ENCODE results near the gene PLG.
"Not testable (repeated sequence)": the region's sequence is repeated elsewhere in the genome, so short reads cannot be mapped to it uniquely, and the experiment has no call there.

The PLG gene

DNA sequence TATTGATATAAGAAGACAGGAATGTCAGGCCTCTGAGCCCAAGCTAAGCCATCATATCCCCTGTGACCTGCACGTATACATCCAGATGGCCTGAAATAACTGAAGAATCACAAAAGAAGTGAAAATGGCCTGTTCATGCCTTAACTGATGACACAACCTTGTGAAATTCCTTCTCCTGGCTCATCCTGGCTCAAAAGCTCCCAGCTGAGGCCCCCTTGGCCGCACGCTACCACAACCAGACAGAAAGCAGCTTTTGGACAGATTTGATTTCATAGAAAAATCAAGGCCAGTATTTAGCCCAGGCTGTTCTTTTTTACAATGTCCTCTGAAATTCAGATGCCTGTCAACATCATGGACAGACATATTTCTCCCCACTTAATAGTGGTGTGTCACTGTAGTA is 78.6 kb downstream of the PLG start:
- FAIRE-seq, result not testable (repeated sequence)

DNA sequence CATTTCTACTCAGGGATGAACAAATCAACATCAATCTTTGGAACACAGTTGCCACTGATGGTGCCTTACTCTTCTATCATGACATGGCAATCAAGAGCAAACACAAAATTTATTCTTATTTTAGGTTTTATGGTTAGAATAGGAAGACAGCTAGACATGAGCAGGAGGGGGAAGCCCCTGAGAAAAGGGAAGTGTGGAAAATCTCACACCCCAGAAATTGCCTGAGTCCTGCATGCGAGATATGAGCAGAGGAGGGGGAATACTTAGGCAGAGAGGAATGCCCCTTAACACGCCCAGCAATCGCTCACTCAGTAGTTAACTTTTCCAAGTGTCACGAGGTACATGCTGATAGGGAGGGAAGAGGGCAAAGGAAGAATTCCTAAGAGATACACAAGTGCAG is 79.3 kb downstream of the PLG start:
- no peak for FAIRE-seq

DNA sequence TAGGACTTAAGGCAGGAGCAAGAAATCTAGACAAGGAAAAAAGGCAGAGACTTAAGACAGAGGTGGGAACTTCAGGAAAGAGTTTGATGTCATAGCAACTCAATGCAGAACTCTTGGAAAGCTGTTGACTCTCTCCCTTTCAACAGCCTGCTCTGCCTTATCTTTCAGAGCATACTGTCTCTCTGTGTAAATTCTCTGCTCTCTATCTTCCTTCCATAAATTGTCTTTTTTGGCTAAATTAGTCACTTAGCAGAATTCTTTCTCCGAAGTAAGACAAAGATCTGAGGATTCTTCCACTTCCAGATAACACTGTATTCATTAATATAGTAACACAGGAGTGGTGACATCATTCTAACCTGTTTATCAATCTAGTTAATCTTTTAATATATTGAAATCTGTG is 80.2 kb downstream of the PLG start:
- FAIRE-seq, result no peak

DNA sequence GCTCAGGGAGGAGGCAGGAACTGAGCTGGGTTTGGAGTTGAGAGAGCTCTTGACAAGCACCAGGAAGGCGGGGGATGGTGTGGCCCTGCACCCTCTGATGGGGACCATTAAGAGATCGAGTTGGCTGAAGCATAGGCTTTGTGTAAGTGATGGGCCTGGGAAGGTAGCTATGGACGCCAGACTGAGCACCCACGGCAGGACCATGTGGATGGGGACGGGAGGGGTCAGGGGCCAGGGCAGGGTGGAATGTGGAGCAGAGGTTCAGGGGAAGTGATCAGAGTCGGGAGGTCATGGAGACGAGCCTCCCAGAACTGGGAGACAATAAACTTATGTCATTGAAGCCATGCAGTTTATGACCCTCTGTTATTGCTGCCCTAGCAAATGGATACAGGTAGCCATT is 81.7 kb downstream of the PLG start:
- FAIRE-seq, result no peak

DNA sequence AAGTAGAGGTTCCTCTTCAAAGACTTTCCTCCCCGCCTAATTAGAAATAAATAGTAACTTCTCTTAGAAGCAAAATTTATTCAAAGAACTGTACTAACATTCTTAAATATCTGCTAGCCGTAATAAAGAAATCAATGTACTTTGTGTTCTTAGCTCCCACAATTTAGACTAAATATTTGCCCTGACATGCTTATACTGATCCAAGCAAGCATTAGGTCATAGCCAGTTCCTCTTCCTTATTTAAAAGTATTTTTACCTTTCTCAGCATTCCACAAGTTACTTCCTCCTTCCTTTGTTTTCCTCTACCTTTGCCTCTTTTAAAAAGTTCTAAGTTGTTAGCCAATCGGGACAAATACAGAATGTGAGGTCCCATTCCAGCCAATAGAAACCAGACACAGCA is 86.1 kb downstream of the PLG start:
- not testable (repeated sequence) for FAIRE-seq

DNA sequence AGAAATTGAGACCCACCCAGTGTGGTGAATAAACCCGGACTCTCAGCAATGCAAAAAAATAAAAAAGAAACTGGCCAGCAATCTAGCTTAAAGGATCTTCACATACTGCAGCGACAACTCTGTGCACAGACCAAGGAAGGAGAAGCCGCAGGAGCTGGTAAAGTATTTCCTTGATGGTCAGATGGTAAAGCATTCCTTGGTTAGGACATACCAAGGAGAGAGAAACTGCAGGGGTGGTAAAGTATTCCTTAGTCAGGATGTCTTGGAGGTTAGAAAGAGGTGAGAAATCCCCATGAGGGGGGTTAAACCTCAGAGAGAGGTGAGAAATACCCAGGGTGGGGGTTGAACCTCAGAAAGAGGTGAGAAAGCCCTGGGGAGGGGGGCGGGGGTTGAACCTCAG is 86.8 kb downstream of the PLG start:
- no peak for FAIRE-seq

DNA sequence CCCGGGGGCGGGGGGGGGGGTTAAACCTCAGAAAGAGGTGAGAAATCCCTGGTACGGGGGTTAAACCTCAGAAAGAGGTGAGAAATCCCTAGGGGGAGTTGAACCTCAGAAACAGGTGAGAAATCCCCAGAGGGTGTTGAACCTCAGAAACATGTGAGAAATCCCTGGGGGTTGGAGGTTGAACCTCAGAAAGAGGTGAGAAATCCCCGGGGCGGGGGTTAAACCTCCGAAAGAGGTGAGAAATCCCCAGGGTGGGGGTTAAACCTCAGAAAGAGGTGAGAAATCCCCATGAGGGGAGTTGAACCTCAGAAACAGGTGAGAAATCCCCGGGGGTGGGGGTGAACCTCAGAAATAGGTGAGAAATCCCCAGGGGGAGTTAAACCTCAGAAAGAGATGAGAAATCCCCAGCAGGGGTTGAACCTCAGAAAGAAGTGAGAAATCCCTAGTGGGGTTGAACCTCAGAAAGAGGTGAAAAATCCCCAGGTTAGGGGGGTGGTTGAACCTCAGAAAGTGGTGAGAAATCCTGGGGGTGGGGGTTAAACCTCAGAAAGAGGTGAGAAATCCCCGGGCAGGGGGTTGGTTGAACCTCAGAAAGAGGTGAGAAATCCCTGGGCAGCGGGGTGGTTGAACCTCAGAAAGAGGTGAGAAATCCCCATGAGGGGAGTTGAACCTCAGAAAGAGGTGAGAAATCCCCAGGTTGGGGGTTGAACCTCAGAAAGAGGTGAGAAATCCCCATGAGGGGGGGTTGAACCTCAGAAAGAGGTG is 87.4 kb downstream of the PLG start:
- no peak for FAIRE-seq

DNA sequence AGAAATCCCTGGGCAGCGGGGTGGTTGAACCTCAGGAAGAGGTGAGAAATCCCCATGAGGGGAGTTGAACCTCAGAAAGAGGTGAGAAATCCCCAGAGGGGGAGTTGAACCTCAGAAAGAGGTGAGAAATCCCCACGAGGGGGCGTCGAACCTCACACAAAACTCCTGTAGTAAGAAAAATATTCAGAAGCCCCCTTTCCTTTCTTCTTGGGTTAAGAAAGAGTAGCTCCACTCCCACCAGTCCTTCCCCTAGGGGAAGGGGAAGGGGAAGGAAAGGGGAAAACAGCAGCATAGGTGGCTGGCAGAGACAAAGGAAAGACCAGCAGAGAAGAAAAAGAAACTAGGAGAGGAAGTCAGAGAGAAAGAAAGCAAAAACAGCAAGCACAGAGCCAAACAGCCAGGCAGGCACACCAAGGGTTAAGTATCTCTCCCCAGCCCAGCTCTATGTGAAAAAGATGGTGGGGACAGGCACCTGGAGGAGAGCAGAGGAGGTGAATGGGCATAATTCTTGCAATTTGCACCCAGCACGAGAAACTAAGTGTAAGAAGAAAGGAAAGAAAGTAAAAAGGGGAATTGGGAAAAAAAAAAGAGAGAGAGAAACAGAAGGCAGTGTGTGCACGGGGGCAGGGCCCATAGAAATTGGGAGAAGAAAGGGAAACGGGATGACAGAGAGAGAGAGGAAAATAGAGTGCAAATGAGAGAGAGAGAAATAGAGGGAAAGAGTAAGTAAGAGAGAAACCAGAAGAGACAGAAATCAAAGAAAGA is 88.2 kb downstream of the PLG start:
- no peak for FAIRE-seq

DNA sequence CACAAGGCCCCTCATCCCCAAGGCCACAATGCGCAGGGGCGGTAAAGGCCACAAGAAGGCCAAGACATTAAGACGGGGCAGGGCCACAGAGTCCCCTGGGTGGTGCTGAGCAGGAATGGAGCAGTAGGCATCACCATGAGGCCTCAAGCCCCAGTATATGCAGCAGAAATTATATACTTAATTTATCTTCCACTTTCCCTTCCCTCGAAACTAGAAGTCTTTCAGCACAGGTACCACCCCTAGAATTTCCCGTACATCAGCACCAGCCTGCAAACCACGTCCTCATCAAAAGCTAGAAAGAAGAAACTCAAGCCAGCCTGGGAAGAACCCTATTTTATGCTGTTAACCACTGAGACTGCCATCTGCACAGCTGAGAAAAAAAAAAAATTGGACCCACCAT is 89.4 kb downstream of the PLG start:
- no peak for FAIRE-seq

DNA sequence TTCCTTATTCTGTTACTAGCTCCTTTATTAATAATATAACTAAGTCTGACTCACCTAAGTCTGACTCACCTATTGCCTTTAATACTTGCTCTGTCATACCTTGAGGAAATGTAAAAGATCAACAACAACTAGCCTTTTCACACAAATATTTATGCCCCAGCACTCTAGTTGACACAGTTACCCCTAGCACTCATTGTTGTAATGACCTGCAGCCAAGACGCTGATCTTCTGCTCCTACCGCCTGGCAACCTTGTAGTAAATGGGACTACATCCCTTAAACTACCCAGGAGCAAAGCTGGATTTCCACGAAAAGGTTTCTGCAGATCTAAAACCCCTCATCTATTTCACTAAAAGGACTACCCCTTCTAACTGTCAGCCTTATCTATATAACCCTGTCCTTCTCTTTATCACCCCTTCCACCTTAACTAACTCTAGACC is 90.0 kb downstream of the PLG start:
- FAIRE-seq, result no peak

DNA sequence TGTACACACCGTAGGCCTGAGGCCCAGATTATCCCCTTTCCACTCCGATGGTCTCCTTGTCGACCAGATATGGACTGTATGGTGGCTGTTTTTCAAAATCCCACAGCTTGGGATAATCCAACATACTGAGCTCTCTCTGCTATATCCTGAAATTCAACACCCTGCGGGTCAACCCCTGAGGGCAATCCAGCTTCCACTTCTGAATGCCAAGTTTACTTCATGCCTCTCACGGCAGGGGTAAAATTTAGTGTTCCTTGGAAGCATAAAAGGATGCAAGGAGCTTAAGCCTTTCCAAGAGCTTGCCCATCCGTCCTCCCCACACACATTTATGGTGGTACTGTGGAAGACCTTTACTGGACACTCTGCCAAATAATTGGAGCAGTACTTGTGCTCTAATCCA is 90.7 kb downstream of the PLG start:
- no peak for FAIRE-seq

DNA sequence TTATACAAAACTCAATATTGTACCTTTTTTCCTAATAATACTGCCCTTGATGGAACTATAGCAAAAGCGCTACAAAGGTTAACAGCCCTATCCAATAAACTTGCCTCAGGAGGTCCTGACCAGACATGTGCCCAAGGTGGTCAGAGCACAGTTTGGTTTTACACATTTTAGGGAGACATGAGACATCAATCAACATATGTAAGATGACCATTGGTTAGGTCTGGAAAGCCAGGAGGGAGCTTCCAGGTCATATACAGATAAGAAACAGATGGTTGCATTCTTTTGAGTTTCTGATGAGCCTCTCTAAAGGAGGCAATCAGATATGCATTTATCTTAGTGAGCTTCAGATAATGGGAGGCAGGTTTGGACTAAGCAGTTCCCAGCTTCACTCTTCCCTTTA is 91.6 kb downstream of the PLG start:
- no peak for FAIRE-seq

DNA sequence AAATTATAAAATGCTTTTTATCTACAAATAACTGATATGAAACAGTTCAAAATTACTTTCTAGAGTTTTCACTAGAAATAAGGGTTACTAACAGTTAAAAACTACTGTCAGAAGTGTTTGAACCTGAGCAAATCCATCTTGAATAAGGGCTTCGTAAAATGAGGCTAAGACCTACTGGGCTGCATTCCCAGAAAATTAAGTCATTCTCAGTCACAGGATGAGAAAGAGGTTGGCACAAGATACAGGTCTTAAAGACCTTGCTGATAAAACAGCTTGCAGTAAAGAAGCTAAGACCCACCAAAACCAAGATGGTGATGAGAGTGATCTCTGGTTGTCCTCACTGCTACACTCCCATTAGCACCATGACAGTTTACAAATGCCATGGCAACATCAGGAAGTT is 93.7 kb downstream of the PLG start:
- FAIRE-seq, result no peak

DNA sequence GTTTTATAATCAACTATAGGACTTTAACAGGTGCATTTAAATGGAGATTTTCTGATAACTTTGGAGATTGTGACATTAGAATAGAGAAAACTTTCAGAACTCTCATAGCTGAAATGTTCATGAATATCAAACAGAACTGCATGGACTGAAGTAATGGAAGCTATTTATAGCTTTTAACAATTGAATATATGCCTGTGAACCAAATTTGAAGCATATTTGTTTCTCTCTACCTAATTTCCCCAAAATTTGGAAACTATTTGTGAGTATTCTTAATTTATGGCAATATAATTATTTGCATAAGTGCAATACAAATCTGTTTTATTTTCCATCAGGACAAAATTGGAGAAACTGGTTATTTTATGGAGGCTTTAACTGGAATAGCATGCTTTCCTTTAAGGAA is 96.6 kb downstream of the PLG start:
- no peak for FAIRE-seq

DNA sequence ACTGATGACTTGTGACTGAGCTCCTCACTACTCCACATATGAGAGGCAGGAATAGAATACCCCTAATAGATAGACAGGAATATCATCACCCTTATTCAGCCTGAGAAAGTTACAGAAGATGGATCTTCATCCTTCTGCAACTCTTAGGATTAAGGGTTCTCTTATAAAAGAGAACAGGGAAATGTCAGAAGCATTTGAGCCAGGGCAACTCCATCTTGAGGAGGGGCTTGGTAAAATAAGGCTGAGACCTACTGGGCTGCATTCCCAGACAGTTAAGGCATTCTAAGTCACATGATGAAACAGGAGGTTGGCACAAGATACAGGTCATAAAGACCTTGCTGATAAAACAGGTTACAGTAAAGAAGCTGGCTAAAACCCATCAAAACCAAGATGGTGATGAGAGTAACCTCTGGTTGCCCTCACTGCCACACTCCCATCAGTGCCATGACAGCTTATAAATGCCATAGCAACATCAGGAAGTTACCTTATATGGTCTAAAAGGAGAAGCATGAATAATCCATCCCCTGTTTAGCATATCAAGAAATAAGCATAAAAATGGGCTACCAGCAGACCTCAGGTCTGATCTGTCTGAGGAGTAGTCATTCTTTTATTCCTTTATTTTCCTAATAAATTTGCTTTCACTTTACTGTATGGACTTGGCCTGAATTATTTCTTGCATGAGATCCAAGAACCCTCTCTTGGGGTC is 97.9 kb downstream of the PLG start:
- FAIRE-seq, result no peak

DNA sequence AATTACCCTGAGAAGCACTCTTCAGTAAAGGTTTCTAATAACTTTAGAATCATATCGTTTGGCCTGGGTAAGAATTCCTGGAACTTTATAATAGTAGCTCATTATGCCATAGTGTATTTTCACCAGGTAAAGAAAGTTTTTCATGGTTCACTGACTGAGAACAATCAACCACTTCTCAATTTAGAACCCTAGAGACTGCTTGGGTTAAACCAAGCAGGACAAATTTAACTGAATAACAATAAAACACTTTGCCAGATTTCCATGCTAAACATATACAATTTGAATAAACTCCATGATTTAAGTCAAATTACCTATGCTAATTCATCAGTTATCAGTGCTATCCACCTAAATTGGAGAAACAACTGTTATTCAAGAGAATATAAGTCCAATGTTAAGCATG is 99.4 kb downstream of the PLG start:
- FAIRE-seq, result no peak

DNA sequence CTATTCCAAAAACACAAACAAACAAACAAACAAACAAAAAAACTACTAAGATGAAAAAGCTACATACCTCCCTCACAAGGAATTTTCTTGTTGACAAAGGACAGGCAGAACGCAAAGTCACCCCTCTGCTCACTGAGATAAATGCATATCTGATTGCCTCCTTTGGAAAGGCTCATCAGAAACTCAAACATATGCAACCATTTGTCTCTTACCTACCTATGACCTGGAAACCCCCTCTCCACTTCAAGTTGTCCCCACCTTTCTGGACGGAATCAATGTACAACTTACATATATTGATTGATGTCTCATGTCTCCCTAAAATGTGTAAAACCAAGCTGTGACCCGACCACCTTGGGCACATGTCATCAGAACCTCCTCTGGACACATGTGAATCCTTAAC is 100.0 kb downstream of the PLG start:
- not testable (repeated sequence) for FAIRE-seq

Data from islet of Langerhans (tissue), 1 donor.